K562 (cell line): Measurements from ENCODE around the gene MEF2D. TPM values are rescaled to one million over a fixed set of nuclear protein-coding genes. Genes with fewer than 3 reads are reported as not detected.

Source experiments
- BRD9 ChIP-seq: fragments of 450-650 bp; IDR thresholded peaks from 2 replicates; pipeline ENCODE4 v1.6.1; 2018; ENCODE audit warnings: low read depth; ENCODE audit not compliant: partially characterized antibody
- CSDE1 ChIP-seq, 2 experiments: fragments of 450-650 bp; IDR thresholded peaks; 2 replicates each; pipeline ENCODE4 v1.6.1; 2016; ENCODE audit warnings: mild to moderate bottlenecking in 1 of 2
- ERF ChIP-seq: fragments of 450-650 bp; formaldehyde crosslinking; IDR thresholded peaks from 2 replicates; pipeline ENCODE4 v1.4.0; 2020; ENCODE audit warnings: mild to moderate bottlenecking, mixed read lengths
- GABPA ChIP-seq: fragments of 200-800 bp; sonication (Bioruptor generic); conservative IDR thresholded peaks from 2 replicates; pipeline ENCODE4 v1.6.1; 2016; ENCODE audit warnings: low read depth, missing genetic modification characterization, missing compliant biosample characterization
- HLTF ChIP-seq: fragments of 450-650 bp; IDR thresholded peaks from 2 replicates; pipeline ENCODE4 v1.6.1; 2016
- ILF3 ChIP-seq: fragments of 450-650 bp; IDR thresholded peaks from 2 replicates; pipeline ENCODE4 v1.6.1; 2018; ENCODE audit warnings: antibody characterized with exemption, mild to moderate bottlenecking, moderate library complexity, borderline replicate concordance
- KHSRP ChIP-seq: fragments of 450-650 bp; IDR thresholded peaks from 2 replicates; pipeline ENCODE4 v1.6.1; 2017
- NFIC ChIP-seq: fragments of 450-650 bp; IDR thresholded peaks from 2 replicates; pipeline ENCODE4 v1.6.1; 2017; ENCODE audit warnings: mild to moderate bottlenecking, inconsistent platforms
- NFXL1 ChIP-seq: fragments of 450-650 bp; formaldehyde crosslinking; IDR thresholded peaks from 2 replicates; pipeline ENCODE4 v1.4.0; 2021; ENCODE audit warnings: mild to moderate bottlenecking
- PURB ChIP-seq: sonication (generic); formaldehyde crosslinking; IDR thresholded peaks from 2 replicates; pipeline ENCODE4 v1.9.0; 2021; ENCODE audit warnings: low read depth, mild to moderate bottlenecking, missing genetic modification reagents
- SIX5 ChIP-seq, 2 experiments: IDR thresholded peaks; 2 replicates each; pipeline ENCODE4 v1.6.1; 2011; ENCODE audit warnings: low read length in 2 of 2, borderline replicate concordance in 1 of 2, low read depth in 1 of 2, mild to moderate bottlenecking in 1 of 2, moderate library complexity in 1 of 2; ENCODE audit not compliant: insufficient read depth in 1 of 2
- SP2 ChIP-seq: IDR thresholded peaks from 2 replicates; pipeline ENCODE4 v1.6.1; 2011; ENCODE audit warnings: mild to moderate bottlenecking, low read depth, low read length, moderate library complexity; ENCODE audit not compliant: poor library complexity, severe bottlenecking; ENCODE audit errors: extremely low read depth
- SREBF1 ChIP-seq: fragments of 150-350 bp; IDR thresholded peaks from 2 replicates; pipeline ENCODE4 v1.6.1; 2014; ENCODE audit warnings: antibody characterized with exemption, low read depth, low read length, borderline replicate concordance
- SRSF3 ChIP-seq: fragments of 200-400 bp; formaldehyde crosslinking; IDR thresholded peaks from 2 replicates; pipeline ENCODE4 v1.6.1; 2016; ENCODE audit warnings: mild to moderate bottlenecking, low read length, moderate library complexity; ENCODE audit not compliant: insufficient read depth
- STAT5A ChIP-seq: IDR thresholded peaks from 2 replicates; pipeline ENCODE4 v1.6.1; 2012; ENCODE audit warnings: low read length, inconsistent platforms, borderline replicate concordance
- ZBED1 ChIP-seq: IDR thresholded peaks from 2 replicates; pipeline ENCODE4 v1.6.1; 2014
- ZKSCAN8 ChIP-seq: fragments of 200-800 bp; sonication (Bioruptor generic); IDR thresholded peaks from 2 replicates; pipeline ENCODE4 v1.6.1; 2016; ENCODE audit warnings: missing genetic modification characterization, missing compliant biosample characterization
- ZNF41 ChIP-seq: fragments of 250-450 bp; sonication (Bioruptor Pico); conservative IDR thresholded peaks from 2 replicates; pipeline ENCODE4 v1.4.0; 2020; ENCODE audit warnings: mild to moderate bottlenecking
- ZNF436 ChIP-seq: fragments of 250-450, 450-650 bp; sonication (Bioruptor Pico); formaldehyde crosslinking; IDR thresholded peaks from 2 replicates; pipeline ENCODE4 v1.7.0; 2020; ENCODE audit warnings: mild to moderate bottlenecking
- ZNF57 ChIP-seq: fragments of 450-650 bp; formaldehyde crosslinking; IDR thresholded peaks from 2 replicates; pipeline ENCODE4 v1.4.0; 2020; ENCODE audit warnings: mild to moderate bottlenecking, moderate library complexity
- ZNF584 ChIP-seq: fragments of 200-800 bp; sonication (Bioruptor generic); IDR thresholded peaks from 2 replicates; pipeline ENCODE4 v1.6.1; 2016; ENCODE audit warnings: low read depth, mild to moderate bottlenecking, missing genetic modification characterization, missing compliant biosample characterization
- polyA plus RNA-seq, 8 experiments: library from polyadenylated mRNA; depleted of rRNA in 4 of 8; stranded (reverse) in 5 of 8; unstranded in 3 of 8; fragments of >200 nt; fragmentation: Nextera tagmentation in 2 of 8; fragmentation: Illumina TruSeq in 1 of 8; extraction: Ambion mirVana in 2 of 8; extraction: Trizol in 1 of 8; gene quantifications; 2 replicates each; pipeline versions ENCODE4 v1.2.1 to v1.2.3, GENCODE V29; 2011 to 2014; ENCODE audit warnings: inconsistent platforms in 1 of 8, missing spikeins in 1 of 8
- total RNA-seq, 7 experiments: library from RNA; depleted of rRNA in 6 of 7; stranded (reverse); fragments of >200 nt in 6 of 7; fragmentation: Illumina TruSeq in 2 of 7; extraction: Trizol in 2 of 7; gene quantifications; 2 replicates each; pipeline versions ENCODE4 v1.2.1 to v1.2.3, GENCODE V29; 2011 to 2021; ENCODE audit warnings: low replicate concordance in 1 of 7
- TF ChIP-seq, protein P1 (sequence below): fragments of 250-450 bp; sonication (Bioruptor Pico); IDR thresholded peaks from 2 replicates; pipeline ENCODE4 v1.4.0; 2020; ENCODE audit warnings: mild to moderate bottlenecking, moderate library complexity
- TF ChIP-seq, protein P2 (sequence below): sonication (generic); formaldehyde crosslinking; IDR thresholded peaks from 2 replicates; pipeline ENCODE4 v1.8.0; 2022; ENCODE audit warnings: mild to moderate bottlenecking, missing genetic modification reagents
- TF ChIP-seq, protein P3 (sequence below): sonication (generic); formaldehyde crosslinking; IDR thresholded peaks from 2 replicates; pipeline ENCODE4 v1.8.1; 2023; ENCODE audit warnings: mild to moderate bottlenecking, missing genetic modification reagents
- TF ChIP-seq, protein P4 (sequence below): fragments of 450-650 bp; IDR thresholded peaks from 2 replicates; pipeline ENCODE4 v1.6.1; 2016

The MEF2D gene
- total and polyA plus RNA-seq, 9 of the 15 experiments (the other 6 are each of a cell fraction or from before 2014, with no cell fraction given): 0.10 to 19.5 (median 2.6) TPM

DNA sequence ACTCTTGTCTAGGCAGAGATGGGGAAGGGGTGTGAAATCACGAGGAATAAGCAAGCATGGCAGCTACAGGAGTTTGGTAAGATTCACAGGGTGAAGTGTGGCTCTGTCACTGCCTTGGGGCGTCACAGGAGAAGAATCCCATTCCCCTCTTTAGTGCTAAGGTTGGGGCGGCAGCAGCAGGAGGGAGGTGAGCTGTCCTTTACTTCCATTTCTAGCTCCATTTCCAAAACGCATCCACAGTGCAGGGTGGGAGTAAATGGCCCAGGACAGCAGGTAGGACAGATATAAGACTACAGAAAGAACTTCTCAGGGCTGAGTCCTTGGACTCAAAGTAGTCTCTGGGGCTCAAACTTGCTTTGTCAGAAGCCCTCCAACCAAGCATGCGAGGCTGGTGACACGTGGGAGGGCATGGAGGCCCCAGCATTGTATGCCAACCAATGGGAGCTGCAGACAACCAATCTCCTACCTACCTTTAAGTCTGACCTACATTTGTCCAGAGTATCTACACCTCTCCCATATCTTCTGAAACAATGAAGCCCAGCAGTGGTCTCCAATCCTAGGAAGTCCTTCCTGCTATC, 8.5 kb downstream of the MEF2D start (continued):
- TF ChIP-seq, protein P1, sequence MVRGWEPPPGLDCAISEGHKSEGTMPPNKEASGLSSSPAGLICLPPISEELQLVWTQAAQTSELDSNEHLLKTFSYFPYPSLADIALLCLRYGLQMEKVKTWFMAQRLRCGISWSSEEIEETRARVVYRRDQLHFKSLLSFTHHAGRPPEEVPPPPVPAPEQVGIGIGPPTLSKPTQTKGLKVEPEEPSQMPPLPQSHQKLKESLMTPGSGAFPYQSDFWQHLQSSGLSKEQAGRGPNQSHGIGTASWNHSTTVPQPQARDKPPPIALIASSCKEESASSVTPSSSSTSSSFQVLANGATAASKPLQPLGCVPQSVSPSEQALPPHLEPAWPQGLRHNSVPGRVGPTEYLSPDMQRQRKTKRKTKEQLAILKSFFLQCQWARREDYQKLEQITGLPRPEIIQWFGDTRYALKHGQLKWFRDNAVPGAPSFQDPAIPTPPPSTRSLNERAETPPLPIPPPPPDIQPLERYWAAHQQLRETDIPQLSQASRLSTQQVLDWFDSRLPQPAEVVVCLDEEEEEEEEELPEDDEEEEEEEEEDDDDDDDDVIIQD (CRISPR knock-in tag): no peak
- TF ChIP-seq SP2 (no peak), HLTF (no peak), STAT5A (no peak), ZNF41 (no peak), GABPA (no peak), ZNF584 (CRISPR knock-in tag) (no peak), ZNF436 (CRISPR knock-in tag) (no peak), NFXL1 (CRISPR knock-in tag) (no peak), NFIC (no peak), ZNF57 (CRISPR knock-in tag) (0 out of 2 replicates have a peak, but pooled peaks have one; percentile 32), ILF3 (no peak), SIX5 (IDR thresholded peaks at IDR 0.05; ENCODE audit: borderline replicate concordance in 1 of 2, insufficient read depth in 1 of 2, low read depth in 1 of 2, low read length in 2 of 2) (no peak), ZBED1 (peak; percentile 39; the same call in 1 of the 2 replicates), SREBF1 (no peak), BRD9 (no peak), ZKSCAN8 (CRISPR knock-in tag) (0 out of 2 replicates have a peak, but pooled peaks have one; percentile 5), PURB (CRISPR knock-in tag) (no peak), SRSF3 (no peak), CSDE1 (IDR thresholded peaks at IDR 0.05) (no peak), ERF (CRISPR knock-in tag) (0 out of 2 replicates have a peak, but pooled peaks have one; percentile 21), KHSRP (no peak)
- TF ChIP-seq, protein P2, sequence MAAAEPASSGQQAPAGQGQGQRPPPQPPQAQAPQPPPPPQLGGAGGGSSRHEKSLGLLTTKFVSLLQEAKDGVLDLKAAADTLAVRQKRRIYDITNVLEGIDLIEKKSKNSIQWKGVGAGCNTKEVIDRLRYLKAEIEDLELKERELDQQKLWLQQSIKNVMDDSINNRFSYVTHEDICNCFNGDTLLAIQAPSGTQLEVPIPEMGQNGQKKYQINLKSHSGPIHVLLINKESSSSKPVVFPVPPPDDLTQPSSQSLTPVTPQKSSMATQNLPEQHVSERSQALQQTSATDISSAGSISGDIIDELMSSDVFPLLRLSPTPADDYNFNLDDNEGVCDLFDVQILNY (CRISPR knock-in tag): no peak
- TF ChIP-seq, protein P3, sequence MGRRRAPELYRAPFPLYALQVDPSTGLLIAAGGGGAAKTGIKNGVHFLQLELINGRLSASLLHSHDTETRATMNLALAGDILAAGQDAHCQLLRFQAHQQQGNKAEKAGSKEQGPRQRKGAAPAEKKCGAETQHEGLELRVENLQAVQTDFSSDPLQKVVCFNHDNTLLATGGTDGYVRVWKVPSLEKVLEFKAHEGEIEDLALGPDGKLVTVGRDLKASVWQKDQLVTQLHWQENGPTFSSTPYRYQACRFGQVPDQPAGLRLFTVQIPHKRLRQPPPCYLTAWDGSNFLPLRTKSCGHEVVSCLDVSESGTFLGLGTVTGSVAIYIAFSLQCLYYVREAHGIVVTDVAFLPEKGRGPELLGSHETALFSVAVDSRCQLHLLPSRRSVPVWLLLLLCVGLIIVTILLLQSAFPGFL (CRISPR knock-in tag): no peak
- TF ChIP-seq, protein P4, sequence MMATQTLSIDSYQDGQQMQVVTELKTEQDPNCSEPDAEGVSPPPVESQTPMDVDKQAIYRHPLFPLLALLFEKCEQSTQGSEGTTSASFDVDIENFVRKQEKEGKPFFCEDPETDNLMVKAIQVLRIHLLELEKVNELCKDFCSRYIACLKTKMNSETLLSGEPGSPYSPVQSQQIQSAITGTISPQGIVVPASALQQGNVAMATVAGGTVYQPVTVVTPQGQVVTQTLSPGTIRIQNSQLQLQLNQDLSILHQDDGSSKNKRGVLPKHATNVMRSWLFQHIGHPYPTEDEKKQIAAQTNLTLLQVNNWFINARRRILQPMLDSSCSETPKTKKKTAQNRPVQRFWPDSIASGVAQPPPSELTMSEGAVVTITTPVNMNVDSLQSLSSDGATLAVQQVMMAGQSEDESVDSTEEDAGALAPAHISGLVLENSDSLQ: no peak
